Measurements from ENCODE around the gene RPS18. TPM values are rescaled to one million over a fixed set of nuclear protein-coding genes. Genes with fewer than 3 reads are reported as not detected.

Gene RPS18
- polyA plus RNA-seq, 2 of the 4 experiments (the other 2 are of a cell fraction), result 3,426 to 3,611 TPM

DNA sequence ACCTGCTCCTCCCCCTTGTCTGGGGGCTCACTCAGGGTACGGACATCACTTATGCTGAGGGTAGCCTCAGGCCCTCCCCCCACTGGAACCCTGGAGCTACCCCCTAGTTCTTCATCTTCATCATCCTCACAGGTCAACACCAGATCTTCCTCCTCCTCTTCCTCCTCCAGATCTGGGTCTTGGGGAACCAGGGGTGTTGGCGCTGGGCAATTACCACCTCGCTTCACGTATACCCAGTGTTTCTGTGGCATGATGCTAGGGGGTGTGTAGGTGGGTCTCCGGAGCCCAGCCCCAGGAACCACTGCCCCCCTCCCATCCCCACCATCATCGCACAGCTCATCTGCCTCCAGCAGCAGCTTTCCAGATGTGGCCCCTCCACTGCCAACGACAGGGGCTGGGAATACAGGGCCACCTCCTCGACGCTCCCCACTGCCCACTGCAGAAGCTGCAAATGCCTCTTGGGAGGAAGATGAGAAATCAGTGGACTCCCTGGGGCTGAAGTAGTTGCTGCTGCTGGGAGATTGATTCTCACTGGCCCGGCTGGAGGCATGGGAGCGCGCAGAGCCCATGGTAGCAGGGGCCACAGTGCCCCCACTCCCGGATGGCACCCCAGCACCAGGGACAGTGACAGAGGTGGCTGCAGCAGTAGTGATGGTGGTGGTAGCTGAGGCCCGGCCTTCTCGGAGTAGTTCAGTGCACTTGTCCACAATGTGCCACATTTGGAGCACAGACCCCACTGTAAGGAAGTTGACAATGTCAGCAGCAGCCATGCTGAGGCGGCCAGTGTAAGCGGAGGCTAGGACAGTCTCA lies 44.1 kb downstream of the RPS18 start:
- FAIRE-seq (no peak), DNase-seq (ENCODE audit: low read depth in 1 of 2, low spot score in 1 of 2) (no peak), ATAC-seq (no peak)
- no peak overlapping the region for H3K4me3 ChIP-seq
- POLR2A ChIA-PET, result no interaction called here
- CTCF ChIA-PET, result interaction anchor here (3.5 kb wide), 1 partner anchor 16 kb away, joined by 8 read pairs; no protein-coding TSS in a partner anchor
- no peak overlapping the region for H3K4me2 ChIP-seq
- WGBS (ENCODE audit: missing lambda C conversion rate), result 94% methylated on average over 12 of the region's 17 CpGs
- TF ChIP-seq GATA3 (IDR thresholded peaks at IDR 0.05; ENCODE audit: borderline replicate concordance) (no peak), SREBF2 (IDR thresholded peaks at IDR 0.05) (no peak), HMGXB4 (CRISPR knock-in tag; IDR thresholded peaks at IDR 0.05; ENCODE audit: borderline replicate concordance) (no peak), TP53 (CRISPR knock-in tag; IDR thresholded peaks at IDR 0.05) (no peak), CEBPB (IDR thresholded peaks at IDR 0.05) (no peak), TFCP2L1 (CRISPR knock-in tag; IDR thresholded peaks at IDR 0.05) (no peak), MAFK (IDR thresholded peaks at IDR 0.05; ENCODE audit: partially characterized antibody) (no peak), MAZ (IDR thresholded peaks at IDR 0.05; ENCODE audit: borderline replicate concordance, low read depth, low read length) (no peak), POLR2AphosphoS2 (conservative IDR thresholded peaks at IDR 0.05; ENCODE audit: low read length) (no peak), USF2 (IDR thresholded peaks at IDR 0.05) (no peak), JUN (IDR thresholded peaks at IDR 0.05) (no peak), HEYL (CRISPR knock-in tag; IDR thresholded peaks at IDR 0.05) (no peak), KDM5A (IDR thresholded peaks at IDR 0.05) (no peak)
- H3K27ac ChIP-seq, result no peak overlapping the region
- H3K9me3 ChIP-seq, result no peaks in the 10 kb centered on the region
- H3K4me1 ChIP-seq, result peaks cover 42% of the 10 kb centered on the region

DNA sequence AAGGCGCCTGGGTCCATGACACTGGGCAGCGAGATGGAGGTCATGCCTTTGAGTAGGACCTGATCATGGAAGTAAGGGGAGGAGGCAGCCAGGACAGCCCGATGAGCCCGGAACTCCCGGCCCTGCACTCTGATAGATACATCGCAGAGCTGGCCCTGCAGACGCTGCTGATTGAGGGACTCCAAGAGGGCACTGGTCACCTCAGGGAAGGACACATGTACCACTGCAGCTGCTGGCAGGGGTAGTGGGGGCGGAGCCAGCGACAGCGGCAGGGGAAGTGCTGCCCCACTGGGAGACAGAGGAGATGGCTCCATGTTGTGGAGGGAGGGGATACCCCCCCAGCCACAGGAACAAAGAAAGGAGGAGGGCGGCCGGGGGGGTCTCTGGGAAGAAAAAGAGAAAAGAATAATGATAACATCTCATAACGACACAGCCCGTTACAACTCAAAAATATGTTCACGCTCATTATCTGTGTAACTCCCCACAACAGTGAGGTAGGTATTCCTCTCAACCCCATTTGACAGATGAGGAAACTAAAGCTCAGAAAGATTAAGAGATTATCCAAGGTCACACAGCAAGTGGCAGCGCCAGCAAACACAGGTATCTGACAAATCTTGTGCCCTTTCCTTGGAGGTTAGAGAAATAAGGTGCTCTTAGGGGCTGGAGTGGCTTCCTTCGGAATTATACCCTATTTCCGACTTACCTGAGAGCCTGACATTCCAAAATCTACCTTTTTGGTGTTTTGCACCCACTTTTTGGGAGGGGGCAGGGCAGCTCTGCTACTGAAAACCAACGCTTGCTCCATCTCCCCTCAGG lies 44.9 kb downstream of the RPS18 start:
- H3K27ac ChIP-seq, result peak overlapping the region in 1 of 2 experiments; percentile 91; a peak in 3 of 6 replicates
- 74% methylated on average over 14 of the region's 19 CpGs for WGBS (ENCODE audit: missing lambda C conversion rate)
- FAIRE-seq, result no peak
- H3K9me3 ChIP-seq, result no peaks in the 10 kb centered on the region
- peak overlapping the region; percentile 41 for H3K4me3 ChIP-seq
- ChIA-PET POLR2A (interaction anchor here (0.5 to 1.6 kb wide), 9 partner anchors 17 to 190 kb away, joined by 3 to 14 read pairs (median 6); partner anchors contain the start of genes B3GALT4, PFDN6, RGL2 and WDR46), CTCF (interaction anchor here (1.1 to 3.5 kb wide), 3 partner anchors 16 to 21 kb away, joined by 3 to 8 read pairs (median 4); no protein-coding TSS in a partner anchor)
- H3K4me2 ChIP-seq, result peak overlapping the region; percentile 65
- no peak for DNase-seq (ENCODE audit: low read depth in 1 of 2, low spot score in 1 of 2)
- ATAC-seq, result no peak
- peaks cover 46% of the 10 kb centered on the region for H3K4me1 ChIP-seq
- TF ChIP-seq ZFP36 (IDR thresholded peaks at IDR 0.05; ENCODE audit: borderline replicate concordance, partially characterized antibody) (no peak), KDM1A (IDR thresholded peaks at IDR 0.05; ENCODE audit: low read depth) (peak; percentile 60; the same call in 1 of the 2 replicates)

DNA sequence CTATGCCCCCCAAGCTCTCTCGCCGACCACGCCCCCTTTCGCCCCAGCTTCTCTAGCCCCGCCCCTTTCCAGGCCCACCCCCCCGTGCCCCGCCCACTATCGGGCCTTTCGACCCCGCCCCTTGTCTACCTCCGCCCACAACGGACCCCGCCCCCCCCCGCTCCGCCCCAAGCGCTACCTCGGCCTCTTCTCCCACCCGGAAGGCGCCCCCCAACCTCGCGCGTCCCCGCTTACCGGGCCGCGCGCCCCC lies 45.5 kb downstream of the RPS18 start:
- DNase-seq (ENCODE audit: low read depth in 1 of 2, low spot score in 1 of 2) (no peak), FAIRE-seq (no peak), ATAC-seq (no peak)
- Histone ChIP-seq H3K4me1 (peaks cover 43% of the 10 kb centered on the region), H3K9me3 (no peaks in the 10 kb centered on the region), H3K4me3 (peak overlapping the region; percentile 41), H3K27ac (peak overlapping the region; percentile 69 to 91), H3K4me2 (peak overlapping the region; percentile 65)
- POLR2A ChIA-PET, result interaction anchor here (0.5 to 1.6 kb wide), 12 partner anchors 18 to 346 kb away, joined by 3 to 14 read pairs (median 6); partner anchors contain the start of genes B3GALT4, PFDN6, RGL2 and RPS18
- CTCF ChIA-PET, result interaction anchor here (1.1 to 3.5 kb wide), 3 partner anchors 16 to 21 kb away, joined by 3 to 8 read pairs (median 4); no protein-coding TSS in a partner anchor
- no CpG with 5 or more reads among the region's 27 CpGs for WGBS (ENCODE audit: missing lambda C conversion rate)
- TF ChIP-seq TP53 (CRISPR knock-in tag; IDR thresholded peaks at IDR 0.05), result no peak
- TF ChIP-seq FOSL2 (IDR thresholded peaks at IDR 0.05), result no peak
- TF ChIP-seq FOSL2 (CRISPR knock-in tag; IDR thresholded peaks at IDR 0.05), result no peak
- TF ChIP-seq NR3C1 (IDR thresholded peaks at IDR 0.05), result no peak
- TF ChIP-seq EHMT2 (IDR thresholded peaks at IDR 0.05; ENCODE audit: low read depth), result no peak
- TF ChIP-seq CTCF (IDR thresholded peaks at IDR 0.05), result no peak
- TF ChIP-seq SMC3 (IDR thresholded peaks at IDR 0.05), result no peak
- no peak for TF ChIP-seq RCOR1 (IDR thresholded peaks at IDR 0.05; ENCODE audit: low read depth, low read length)
- no peak for TF ChIP-seq HOXB5 (CRISPR knock-in tag; IDR thresholded peaks at IDR 0.05)
- no peak for TF ChIP-seq CHD2 (IDR thresholded peaks at IDR 0.05; ENCODE audit: low read length, partially characterized antibody)
- no peak for TF ChIP-seq EP300 (IDR thresholded peaks at IDR 0.05)
